ENCODE measurements around the gene CHD2.

GRCh38 chr15:93060336-93061248 is 160.5 kb downstream of the CHD2 start:
- TF ChIP-seq CTCF (IDR thresholded peaks at IDR 0.05) = no peak
- TF ChIP-seq POLR2A (IDR thresholded peaks at IDR 0.05) = no peak

All from thyroid gland (tissue), 4 donors.